ENCODE results near the gene ARHGAP29.
"Not testable (repeated sequence)": the region's sequence is repeated elsewhere in the genome, so short reads cannot be mapped to it uniquely, and the experiment has no call there.

DNA sequence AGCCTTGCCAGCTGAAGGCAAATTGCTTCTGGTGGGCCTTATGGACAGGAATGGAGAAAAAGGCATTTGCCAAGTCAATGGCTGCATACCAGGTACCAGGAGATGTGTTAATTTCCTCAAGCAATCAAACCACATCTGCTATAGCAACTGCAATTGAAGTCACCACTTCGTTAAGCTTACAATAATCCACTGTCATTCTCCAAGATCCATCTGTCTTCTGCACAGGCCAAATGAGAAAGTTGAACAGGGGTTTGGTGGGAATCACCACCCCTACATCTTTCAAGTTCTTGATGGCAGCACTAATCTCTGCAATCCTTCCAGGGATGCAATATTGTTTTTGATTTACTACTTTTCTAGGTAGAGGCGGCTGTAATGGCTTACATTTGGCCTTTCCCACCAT, 72.5 kb downstream of the ARHGAP29 start:
- TF ChIP-seq EZH2phosphoT487 (IDR thresholded peaks at IDR 0.05; ENCODE audit: insufficient read depth, low read depth); EZH2 (IDR thresholded peaks at IDR 0.05; ENCODE audit: insufficient read depth, poor library complexity, severe bottlenecking): not testable (repeated sequence)
